ENCODE measurements around the gene TRAPPC1. TPM values are rescaled to one million over a fixed set of nuclear protein-coding genes. Genes with fewer than 3 reads are reported as not detected.

The TRAPPC1 gene
- total RNA-seq, 1 donor from 2014 or later, result 184 TPM

DNA sequence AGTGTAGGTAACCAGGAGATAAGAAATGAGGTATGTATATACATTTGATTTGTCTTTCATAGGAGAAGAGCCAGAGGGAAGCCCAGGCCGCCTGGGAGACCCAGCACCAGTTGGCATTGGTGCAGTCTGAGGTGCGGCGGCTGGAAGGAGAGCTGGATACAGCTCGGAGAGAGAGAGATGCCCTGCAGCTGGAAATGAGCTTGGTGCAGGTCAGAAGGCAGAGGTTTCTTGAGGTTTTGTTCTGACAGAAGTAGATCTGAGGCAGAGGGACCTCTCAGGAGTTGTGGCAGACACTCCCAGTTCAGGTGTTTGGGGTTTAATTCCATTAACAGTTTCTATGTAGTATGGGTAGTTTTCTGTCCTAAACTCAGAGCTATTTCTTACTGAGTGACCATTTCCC is 8.3 kb upstream of the TRAPPC1 start:
- FAIRE-seq (no peak), DNase-seq (ENCODE audit: low read depth) (no peak)
- H3K27ac Mint-ChIP-seq (ENCODE audit: unreplicated experiment), result no peak overlapping the region
- H3K4me1 Mint-ChIP-seq (ENCODE audit: low read depth, unreplicated experiment), result no peaks in the 10 kb centered on the region
- TF ChIP-seq, protein P1, sequence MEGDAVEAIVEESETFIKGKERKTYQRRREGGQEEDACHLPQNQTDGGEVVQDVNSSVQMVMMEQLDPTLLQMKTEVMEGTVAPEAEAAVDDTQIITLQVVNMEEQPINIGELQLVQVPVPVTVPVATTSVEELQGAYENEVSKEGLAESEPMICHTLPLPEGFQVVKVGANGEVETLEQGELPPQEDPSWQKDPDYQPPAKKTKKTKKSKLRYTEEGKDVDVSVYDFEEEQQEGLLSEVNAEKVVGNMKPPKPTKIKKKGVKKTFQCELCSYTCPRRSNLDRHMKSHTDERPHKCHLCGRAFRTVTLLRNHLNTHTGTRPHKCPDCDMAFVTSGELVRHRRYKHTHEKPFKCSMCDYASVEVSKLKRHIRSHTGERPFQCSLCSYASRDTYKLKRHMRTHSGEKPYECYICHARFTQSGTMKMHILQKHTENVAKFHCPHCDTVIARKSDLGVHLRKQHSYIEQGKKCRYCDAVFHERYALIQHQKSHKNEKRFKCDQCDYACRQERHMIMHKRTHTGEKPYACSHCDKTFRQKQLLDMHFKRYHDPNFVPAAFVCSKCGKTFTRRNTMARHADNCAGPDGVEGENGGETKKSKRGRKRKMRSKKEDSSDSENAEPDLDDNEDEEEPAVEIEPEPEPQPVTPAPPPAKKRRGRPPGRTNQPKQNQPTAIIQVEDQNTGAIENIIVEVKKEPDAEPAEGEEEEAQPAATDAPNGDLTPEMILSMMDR (IDR thresholded peaks at IDR 0.05; ENCODE audit: insufficient read depth, low read depth, low read length), result no peak
- TF ChIP-seq EZH2 (IDR thresholded peaks at IDR 0.05; ENCODE audit: insufficient read depth, low read length), result no peak
- H3K4me3 Mint-ChIP-seq (ENCODE audit: unreplicated experiment), result no peak overlapping the region
- Histone ChIP-seq H3K9ac (ENCODE audit: low read length) (no peak overlapping the region), H3K36me3 (ENCODE audit: insufficient read depth, low read length) (peaks cover 38% of the 10 kb centered on the region), H3K27me3 (ENCODE audit: insufficient read depth, low read length) (no peaks in the 10 kb centered on the region), H3K27ac (ENCODE audit: low read depth, low read length) (no peak overlapping the region), H3K79me2 (ENCODE audit: insufficient read depth, low read length) (peaks cover 4% of the 10 kb centered on the region), H3K4me3 (ENCODE audit: insufficient read depth, low read depth, low read length) (no peak overlapping the region), H2AFZ (ENCODE audit: low read depth, low read length) (no peak overlapping the region), H3K9me3 (ENCODE audit: insufficient read depth, low read depth, low read length) (no peaks in the 10 kb centered on the region), H3K4me2 (ENCODE audit: low read length) (no peak overlapping the region), H4K20me1 (ENCODE audit: insufficient read depth, low read length) (peaks cover 12% of the 10 kb centered on the region), H3K4me1 (ENCODE audit: insufficient read depth, low read length) (no peaks in the 10 kb centered on the region)
- no peaks in the 10 kb centered on the region for H3K9me3 Mint-ChIP-seq (ENCODE audit: unreplicated experiment)
- peaks cover 28% of the 10 kb centered on the region for H3K36me3 Mint-ChIP-seq (ENCODE audit: low read depth, unreplicated experiment)
- H3K27me3 Mint-ChIP-seq (ENCODE audit: low read depth, unreplicated experiment), result no peaks in the 10 kb centered on the region

DNA sequence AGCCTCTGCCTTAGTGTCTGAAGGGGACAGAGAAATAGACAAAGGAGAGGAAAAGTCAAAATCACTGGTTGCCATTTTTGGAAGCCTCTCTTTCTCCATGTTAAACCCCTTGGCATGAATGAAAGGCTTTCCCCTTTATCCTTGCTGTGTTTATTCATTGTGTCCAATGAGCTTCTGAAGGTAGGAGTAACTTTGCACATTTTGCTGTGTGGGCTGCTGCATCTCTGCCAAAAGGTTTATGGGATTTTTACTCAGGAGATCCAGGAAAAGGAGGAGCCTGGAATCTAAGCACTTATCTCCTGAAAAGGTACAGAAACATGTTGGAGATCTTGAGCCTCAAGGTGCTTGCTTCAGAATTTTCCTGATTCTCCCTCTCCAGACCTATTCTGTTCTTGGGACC is 4.1 kb upstream of the TRAPPC1 start:
- peak overlapping the region; percentile 36 for H3K27ac Mint-ChIP-seq (ENCODE audit: unreplicated experiment)
- Histone ChIP-seq H2AFZ (ENCODE audit: low read depth, low read length) (no peak overlapping the region), H4K20me1 (ENCODE audit: insufficient read depth, low read length) (peaks cover 32% of the 10 kb centered on the region), H3K4me2 (ENCODE audit: low read length) (no peak overlapping the region), H3K4me3 (ENCODE audit: insufficient read depth, low read depth, low read length) (no peak overlapping the region), H3K27ac (ENCODE audit: low read depth, low read length) (no peak overlapping the region), H3K9ac (ENCODE audit: low read length) (no peak overlapping the region), H3K4me1 (ENCODE audit: insufficient read depth, low read length) (peaks cover 14% of the 10 kb centered on the region), H3K27me3 (ENCODE audit: insufficient read depth, low read length) (no peaks in the 10 kb centered on the region), H3K9me3 (ENCODE audit: insufficient read depth, low read depth, low read length) (no peaks in the 10 kb centered on the region), H3K36me3 (ENCODE audit: insufficient read depth, low read length) (peaks cover 21% of the 10 kb centered on the region), H3K79me2 (ENCODE audit: insufficient read depth, low read length) (peaks cover 43% of the 10 kb centered on the region)
- peaks cover 13% of the 10 kb centered on the region for H3K4me1 Mint-ChIP-seq (ENCODE audit: low read depth, unreplicated experiment)
- H3K4me3 Mint-ChIP-seq (ENCODE audit: unreplicated experiment), result no peak overlapping the region
- peaks cover 18% of the 10 kb centered on the region for H3K36me3 Mint-ChIP-seq (ENCODE audit: low read depth, unreplicated experiment)
- no peaks in the 10 kb centered on the region for H3K27me3 Mint-ChIP-seq (ENCODE audit: low read depth, unreplicated experiment)
- FAIRE-seq (no peak), DNase-seq (ENCODE audit: low read depth) (no peak)
- TF ChIP-seq, protein P1 (IDR thresholded peaks at IDR 0.05; ENCODE audit: insufficient read depth, low read depth, low read length), result no peak
- no peak for TF ChIP-seq EZH2 (IDR thresholded peaks at IDR 0.05; ENCODE audit: insufficient read depth, low read length)
- no peaks in the 10 kb centered on the region for H3K9me3 Mint-ChIP-seq (ENCODE audit: unreplicated experiment)

DNA sequence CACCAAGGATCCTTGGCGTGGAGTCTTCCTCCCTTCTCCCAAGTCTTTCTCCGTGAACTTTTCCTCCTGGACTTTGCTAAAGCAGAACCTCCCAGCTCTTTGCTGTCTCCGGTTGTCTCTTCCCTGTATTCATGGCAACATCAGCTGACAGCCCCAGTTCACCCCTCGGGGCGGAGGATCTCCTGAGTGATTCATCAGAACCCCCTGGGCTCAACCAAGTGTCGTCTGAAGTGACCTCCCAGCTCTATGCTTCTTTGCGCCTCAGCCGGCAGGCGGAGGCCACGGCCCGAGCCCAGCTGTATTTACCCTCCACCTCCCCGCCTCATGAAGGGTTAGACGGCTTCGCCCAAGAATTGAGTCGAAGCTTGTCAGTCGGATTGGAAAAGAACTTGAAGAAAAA is 1.2 kb upstream of the TRAPPC1 start:
- TF ChIP-seq EZH2 (IDR thresholded peaks at IDR 0.05; ENCODE audit: insufficient read depth, low read length), result no peak
- TF ChIP-seq, protein P1 (IDR thresholded peaks at IDR 0.05; ENCODE audit: insufficient read depth, low read depth, low read length), result no peak
- Histone ChIP-seq H3K27ac (ENCODE audit: low read depth, low read length) (peak overlapping the region; percentile 93), H3K4me1 (ENCODE audit: insufficient read depth, low read length) (peaks cover 19% of the 10 kb centered on the region)

More for the DNA sequence above, 1.2 kb upstream of the TRAPPC1 start:
- Histone ChIP-seq H2AFZ (ENCODE audit: low read depth, low read length) (peak overlapping the region; percentile 91), H3K4me2 (ENCODE audit: low read length) (peak overlapping the region; percentile 96), H3K9ac (ENCODE audit: low read length) (peak overlapping the region; percentile 94), H3K79me2 (ENCODE audit: insufficient read depth, low read length) (peaks cover 47% of the 10 kb centered on the region), H3K9me3 (ENCODE audit: insufficient read depth, low read depth, low read length) (no peaks in the 10 kb centered on the region), H3K36me3 (ENCODE audit: insufficient read depth, low read length) (peaks cover 11% of the 10 kb centered on the region), H3K27me3 (ENCODE audit: insufficient read depth, low read length) (no peaks in the 10 kb centered on the region), H4K20me1 (ENCODE audit: insufficient read depth, low read length) (peaks cover 28% of the 10 kb centered on the region), H3K4me3 (ENCODE audit: insufficient read depth, low read depth, low read length) (peak overlapping the region; percentile 90)
- peak overlapping the region; percentile 90 for H3K27ac Mint-ChIP-seq (ENCODE audit: unreplicated experiment)
- peak; percentile 23 for DNase-seq (ENCODE audit: low read depth)
- H3K4me1 Mint-ChIP-seq (ENCODE audit: low read depth, unreplicated experiment), result peaks cover 14% of the 10 kb centered on the region
- peak overlapping the region; percentile 95 for H3K4me3 Mint-ChIP-seq (ENCODE audit: unreplicated experiment)
- peaks cover 12% of the 10 kb centered on the region for H3K36me3 Mint-ChIP-seq (ENCODE audit: low read depth, unreplicated experiment)
- no peak for FAIRE-seq
- peaks cover 2% of the 10 kb centered on the region for H3K9me3 Mint-ChIP-seq (ENCODE audit: unreplicated experiment)
- peaks cover 13% of the 10 kb centered on the region for H3K27me3 Mint-ChIP-seq (ENCODE audit: low read depth, unreplicated experiment)

All from astrocyte (in vitro differentiated cells and primary cell).